PC-3 (cell line): ENCODE measurements around the gene SLAMF7. TPM values are rescaled to one million over a fixed set of nuclear protein-coding genes. Genes with fewer than 3 reads are reported as not detected.

Experiments used
- ATAC-seq: fragments of 200-7000 bp; cut with Tn5 transposase; 2 replicates; pipeline ENCODE4 v1.9.1; 2020; ENCODE audit warnings: mild to moderate bottlenecking, moderate library complexity
- BruUV-seq: library from RNA; stranded (reverse); fragments of 400-500 nt; replicated peaks from 2 replicates; lab custom pipeline; 2021; lab: Mats Ljungman, UMichigan
- CTCF ChIA-PET: fragments of 300-600 bp; sonication (Branson Sonifier 250); formaldehyde crosslinking; loops from one replicate; lab custom pipeline; 2022; ENCODE audit warnings: antibody characterized with exemption; lab: Charles Lee
- POLR2A ChIA-PET: fragments of 300-600 bp; sonication (Branson Sonifier 250); formaldehyde crosslinking; loops from one replicate; lab custom pipeline; 2022; ENCODE audit warnings: antibody characterized with exemption; ENCODE audit not compliant: unreplicated experiment; lab: Charles Lee
- DNase-seq: peaks from one replicate; pipeline ENCODE4 v3.0.0-alpha.2; 2015
- H2AFZ ChIP-seq: fragments of 300-600 bp; sonication (generic); 2 replicates; pipeline ENCODE4 v1.6.0; 2016; ENCODE audit warnings: antibody characterized with exemption, low read length
- H3F3A ChIP-seq: fragments of 300-600 bp; sonication (generic); one replicate; pipeline ENCODE4 v1.6.0; 2017; ENCODE audit warnings: antibody characterized with exemption, low read length, control low read depth, mild to moderate bottlenecking; ENCODE audit not compliant: unreplicated experiment
- H3K27ac ChIP-seq: fragments of 300-600 bp; sonication (generic); 2 replicates; pipeline ENCODE4 v1.5.1; 2016; ENCODE audit warnings: mild to moderate bottlenecking, low read length
- H3K27me3 ChIP-seq: fragments of 300-600 bp; sonication (generic); 2 replicates; pipeline ENCODE4 v1.6.1; 2016; ENCODE audit warnings: low read length, mixed read lengths
- H3K36me3 ChIP-seq: fragments of 300-600 bp; sonication (generic); 2 replicates; pipeline ENCODE4 v1.6.1; 2016; ENCODE audit warnings: low read depth, mixed run types, low read length, mixed read lengths
- H3K4me1 ChIP-seq: fragments of 300-600 bp; sonication (generic); 2 replicates; pipeline ENCODE4 v1.5.1; 2016; ENCODE audit warnings: low read length; ENCODE audit not compliant: insufficient read depth
- H3K4me2 ChIP-seq: fragments of 300-600 bp; sonication (generic); 2 replicates; pipeline ENCODE4 v1.6.0; 2016; ENCODE audit warnings: low read length
- H3K4me3 ChIP-seq: fragments of 300-600 bp; sonication (generic); 2 replicates; pipeline ENCODE4 v1.5.1; 2016; ENCODE audit warnings: mild to moderate bottlenecking, low read length, mixed read lengths
- H3K79me2 ChIP-seq: fragments of 300-600 bp; sonication (generic); 2 replicates; pipeline ENCODE4 v1.6.1; 2017; ENCODE audit warnings: low read length, mixed read lengths
- H3K9ac ChIP-seq: fragments of 300-600 bp; sonication (generic); 2 replicates; pipeline ENCODE4 v1.6.0; 2016; ENCODE audit warnings: mild to moderate bottlenecking, low read length
- H3K9me2 ChIP-seq: fragments of 300-600 bp; sonication (generic); replicated peaks from 2 replicates; pipeline ENCODE4 v1.6.1; 2016; ENCODE audit warnings: mixed run types, low read length, mixed read lengths
- H3K9me3 ChIP-seq: fragments of 300-600 bp; sonication (generic); 2 replicates; pipeline ENCODE4 v1.6.1; 2016; ENCODE audit warnings: low read length, mixed read lengths
- H4K20me1 ChIP-seq: fragments of 300-600 bp; sonication (generic); 2 replicates; pipeline ENCODE4 v1.6.1; 2016; ENCODE audit warnings: low read length, mixed read lengths
- EZH2 ChIP-seq: fragments of 300-600 bp; sonication (generic); IDR thresholded peaks from one replicate; pipeline ENCODE4 v1.6.1; 2017; ENCODE audit warnings: antibody characterized with exemption, mild to moderate bottlenecking, low read length; ENCODE audit not compliant: unreplicated experiment
- EZH2phosphoT487 ChIP-seq: fragments of 300-600 bp; sonication (generic); IDR thresholded peaks from 2 replicates; pipeline ENCODE4 v1.6.1; 2018; ENCODE audit warnings: mild to moderate bottlenecking, antibody characterized with exemption, low read length, borderline replicate concordance
- intact Hi-C: fragments of 100-400 bp; cut with micrococcal nuclease; formaldehyde crosslinking; loops from 2 replicates; pipeline ENCODE4 v1.9.0; 2023
- total RNA-seq: library from RNA; depleted of rRNA; stranded (reverse); fragments of >200 nt; gene quantifications from 2 replicates; pipeline ENCODE4 v1.2.3, GENCODE V29; 2014
- TF ChIP-seq, protein P1 (sequence below): fragments of 300-600 bp; sonication (generic); conservative IDR thresholded peaks from 2 replicates; pipeline ENCODE4 v1.5.1; 2017; ENCODE audit warnings: antibody characterized with exemption, low read depth, mild to moderate bottlenecking, low read length

The SLAMF7 gene
- total RNA-seq, 1 experiment from 2014 or later = 0.15 TPM

GRCh38 chr1:160797271-160797709, 58.2 kb downstream of the SLAMF7 start:
- BruUV-seq = no TSS peak
- CTCF ChIA-PET = no interaction called here
- intact Hi-C loops = no loop called here

GRCh38 chr1:160797861-160798273, 58.8 kb downstream of the SLAMF7 start:
- Histone ChIP-seq H3F3A (no peaks in the 10 kb centered on the region), H3K9me3 (no peaks in the 10 kb centered on the region), H3K4me2 (no peak overlapping the region), H3K9me2 (no peaks in the 10 kb centered on the region), H3K27me3 (no peaks in the 10 kb centered on the region), H3K79me2 (no peaks in the 10 kb centered on the region), H3K4me3 (no peak overlapping the region), H3K9ac (no peak overlapping the region), H4K20me1 (no peaks in the 10 kb centered on the region), H3K4me1 (peaks cover 7% of the 10 kb centered on the region), H2AFZ (no peak overlapping the region), H3K36me3 (no peaks in the 10 kb centered on the region), H3K27ac (no peak overlapping the region)
- peak; percentile 37 for DNase-seq
- ATAC-seq = no peak
- POLR2A ChIA-PET = interaction anchor here (0.5 kb wide), 1 partner anchor 155 kb away, joined by 7 read pairs; no protein-coding TSS in a partner anchor
- intact Hi-C loops = no loop called here
- TF ChIP-seq, protein P1, sequence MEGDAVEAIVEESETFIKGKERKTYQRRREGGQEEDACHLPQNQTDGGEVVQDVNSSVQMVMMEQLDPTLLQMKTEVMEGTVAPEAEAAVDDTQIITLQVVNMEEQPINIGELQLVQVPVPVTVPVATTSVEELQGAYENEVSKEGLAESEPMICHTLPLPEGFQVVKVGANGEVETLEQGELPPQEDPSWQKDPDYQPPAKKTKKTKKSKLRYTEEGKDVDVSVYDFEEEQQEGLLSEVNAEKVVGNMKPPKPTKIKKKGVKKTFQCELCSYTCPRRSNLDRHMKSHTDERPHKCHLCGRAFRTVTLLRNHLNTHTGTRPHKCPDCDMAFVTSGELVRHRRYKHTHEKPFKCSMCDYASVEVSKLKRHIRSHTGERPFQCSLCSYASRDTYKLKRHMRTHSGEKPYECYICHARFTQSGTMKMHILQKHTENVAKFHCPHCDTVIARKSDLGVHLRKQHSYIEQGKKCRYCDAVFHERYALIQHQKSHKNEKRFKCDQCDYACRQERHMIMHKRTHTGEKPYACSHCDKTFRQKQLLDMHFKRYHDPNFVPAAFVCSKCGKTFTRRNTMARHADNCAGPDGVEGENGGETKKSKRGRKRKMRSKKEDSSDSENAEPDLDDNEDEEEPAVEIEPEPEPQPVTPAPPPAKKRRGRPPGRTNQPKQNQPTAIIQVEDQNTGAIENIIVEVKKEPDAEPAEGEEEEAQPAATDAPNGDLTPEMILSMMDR = no peak
- TF ChIP-seq EZH2phosphoT487 = no peak
- TF ChIP-seq EZH2 = no peak
- CTCF ChIA-PET = no interaction called here
- no TSS peak for BruUV-seq

More at GRCh38 chr1:160797271-160797709, 58.2 kb downstream of the SLAMF7 start:
- DNase-seq = no peak
- Histone ChIP-seq H3K4me3 (no peak overlapping the region), H3K9me3 (no peaks in the 10 kb centered on the region), H4K20me1 (no peaks in the 10 kb centered on the region), H3K36me3 (no peaks in the 10 kb centered on the region), H3K27me3 (no peaks in the 10 kb centered on the region), H3K9me2 (no peaks in the 10 kb centered on the region), H3K27ac (no peak overlapping the region), H2AFZ (no peak overlapping the region), H3K9ac (no peak overlapping the region), H3F3A (no peaks in the 10 kb centered on the region), H3K4me1 (peaks cover 7% of the 10 kb centered on the region), H3K4me2 (no peak overlapping the region), H3K79me2 (no peaks in the 10 kb centered on the region)
- TF ChIP-seq EZH2phosphoT487 (no peak), EZH2 (no peak)
- POLR2A ChIA-PET = no interaction called here
- ATAC-seq = no peak

DNA sequence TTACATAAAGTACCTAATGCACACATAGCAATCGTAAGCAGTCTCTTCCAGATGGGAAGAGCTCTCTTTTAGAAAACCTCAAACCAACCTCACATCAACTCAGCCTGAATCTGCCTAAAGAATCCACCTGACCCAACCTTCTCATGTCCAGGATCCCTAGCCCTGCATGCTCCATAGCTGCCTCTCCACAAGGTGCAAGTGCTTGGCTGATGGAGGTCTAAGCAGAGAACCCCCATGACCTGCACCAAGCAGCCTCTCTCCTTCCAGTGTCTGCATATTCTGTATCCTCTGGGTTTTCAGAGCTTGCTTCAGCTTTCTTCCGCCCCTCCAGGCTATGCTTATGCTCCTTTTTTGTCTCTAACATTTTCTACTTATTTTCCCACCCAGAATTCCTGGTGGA, 59.4 kb downstream of the SLAMF7 start:
- Histone ChIP-seq H4K20me1 (no peaks in the 10 kb centered on the region), H2AFZ (no peak overlapping the region), H3K9ac (no peak overlapping the region), H3K36me3 (no peaks in the 10 kb centered on the region), H3K27me3 (no peaks in the 10 kb centered on the region), H3K9me2 (no peaks in the 10 kb centered on the region), H3K27ac (no peak overlapping the region), H3F3A (no peaks in the 10 kb centered on the region), H3K4me3 (no peak overlapping the region), H3K9me3 (no peaks in the 10 kb centered on the region), H3K4me2 (no peak overlapping the region), H3K79me2 (no peaks in the 10 kb centered on the region), H3K4me1 (peaks cover 7% of the 10 kb centered on the region)
- CTCF ChIA-PET = no interaction called here
- POLR2A ChIA-PET = interaction anchor here (0.5 kb wide), 1 partner anchor 154 kb away, joined by 7 read pairs; no protein-coding TSS in a partner anchor
- ATAC-seq = no peak
- no peak for DNase-seq
- TF ChIP-seq EZH2 = no peak
- TF ChIP-seq, protein P1 = no peak
- no peak for TF ChIP-seq EZH2phosphoT487
- BruUV-seq = no TSS peak
- intact Hi-C loops = no loop called here
